GM20000 (cell line): ENCODE measurements around the gene ZC2HC1B.

Experiments used
- DNase-seq: peaks from one replicate; pipeline ENCODE4 v3.0.0; 2012; ENCODE audit warnings: low spot score
- TF ChIP-seq, protein P1 (sequence below): IDR thresholded peaks from 2 replicates; pipeline ENCODE4 v1.5.1; 2012; ENCODE audit warnings: mild to moderate bottlenecking, control low read depth; ENCODE audit errors: extremely low read depth, missing control alignments

Gene ZC2HC1B, protein sequence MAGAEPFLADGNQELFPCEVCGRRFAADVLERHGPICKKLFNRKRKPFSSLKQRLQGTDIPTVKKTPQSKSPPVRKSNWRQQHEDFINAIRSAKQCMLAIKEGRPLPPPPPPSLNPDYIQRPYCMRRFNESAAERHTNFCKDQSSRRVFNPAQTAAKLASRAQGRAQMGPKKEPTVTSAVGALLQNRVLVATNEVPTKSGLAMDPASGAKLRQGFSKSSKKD

DNA sequence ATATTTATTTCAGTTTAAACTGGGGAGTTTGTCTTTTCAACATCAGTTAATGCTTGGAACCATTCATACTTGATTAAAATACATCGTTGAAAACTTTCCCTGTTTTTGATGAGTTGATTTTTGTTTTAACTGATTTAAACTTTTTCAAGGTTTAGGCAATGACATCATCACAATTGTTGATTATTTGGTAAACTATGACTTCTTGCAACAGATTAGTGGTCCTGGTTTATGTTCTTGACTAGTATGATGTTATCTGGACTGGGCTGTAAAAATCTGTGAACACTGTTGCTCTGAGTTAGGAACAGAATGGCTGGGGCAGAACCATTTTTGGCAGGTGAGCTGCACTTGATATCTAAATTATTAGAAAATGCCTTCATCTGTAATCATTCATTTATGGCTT lies at the start of gene ZC2HC1B:
Gene ZC2HC1B, plus strand, starts transcription at position 241 of the 400 bp plus-strand sequence. Its CDS starts 66 bp downstream, at position 307.
- no peak for DNase-seq
- TF ChIP-seq, protein P1, sequence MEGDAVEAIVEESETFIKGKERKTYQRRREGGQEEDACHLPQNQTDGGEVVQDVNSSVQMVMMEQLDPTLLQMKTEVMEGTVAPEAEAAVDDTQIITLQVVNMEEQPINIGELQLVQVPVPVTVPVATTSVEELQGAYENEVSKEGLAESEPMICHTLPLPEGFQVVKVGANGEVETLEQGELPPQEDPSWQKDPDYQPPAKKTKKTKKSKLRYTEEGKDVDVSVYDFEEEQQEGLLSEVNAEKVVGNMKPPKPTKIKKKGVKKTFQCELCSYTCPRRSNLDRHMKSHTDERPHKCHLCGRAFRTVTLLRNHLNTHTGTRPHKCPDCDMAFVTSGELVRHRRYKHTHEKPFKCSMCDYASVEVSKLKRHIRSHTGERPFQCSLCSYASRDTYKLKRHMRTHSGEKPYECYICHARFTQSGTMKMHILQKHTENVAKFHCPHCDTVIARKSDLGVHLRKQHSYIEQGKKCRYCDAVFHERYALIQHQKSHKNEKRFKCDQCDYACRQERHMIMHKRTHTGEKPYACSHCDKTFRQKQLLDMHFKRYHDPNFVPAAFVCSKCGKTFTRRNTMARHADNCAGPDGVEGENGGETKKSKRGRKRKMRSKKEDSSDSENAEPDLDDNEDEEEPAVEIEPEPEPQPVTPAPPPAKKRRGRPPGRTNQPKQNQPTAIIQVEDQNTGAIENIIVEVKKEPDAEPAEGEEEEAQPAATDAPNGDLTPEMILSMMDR: no peak

DNA sequence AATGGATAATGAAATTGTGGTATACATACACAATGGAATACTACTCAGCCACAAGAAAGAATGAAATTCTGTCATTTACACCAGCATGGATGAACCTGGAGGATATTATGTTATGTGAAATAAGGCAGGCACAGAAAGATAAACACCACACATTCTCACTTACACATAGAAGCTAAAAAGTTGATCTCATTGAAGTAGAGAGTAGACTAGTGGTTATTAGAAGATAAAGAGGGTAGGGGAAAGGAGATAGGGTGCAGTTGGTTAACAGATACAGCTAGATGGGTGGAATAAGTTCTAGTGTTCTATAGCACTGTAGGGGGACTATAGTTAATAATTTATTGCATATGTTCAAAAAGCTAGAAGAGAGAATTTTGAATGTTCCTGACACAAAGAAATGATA lies 46.7 kb upstream of the ZC2HC1B start:
- DNase-seq: no peak
- TF ChIP-seq, protein P1: no peak

DNA sequence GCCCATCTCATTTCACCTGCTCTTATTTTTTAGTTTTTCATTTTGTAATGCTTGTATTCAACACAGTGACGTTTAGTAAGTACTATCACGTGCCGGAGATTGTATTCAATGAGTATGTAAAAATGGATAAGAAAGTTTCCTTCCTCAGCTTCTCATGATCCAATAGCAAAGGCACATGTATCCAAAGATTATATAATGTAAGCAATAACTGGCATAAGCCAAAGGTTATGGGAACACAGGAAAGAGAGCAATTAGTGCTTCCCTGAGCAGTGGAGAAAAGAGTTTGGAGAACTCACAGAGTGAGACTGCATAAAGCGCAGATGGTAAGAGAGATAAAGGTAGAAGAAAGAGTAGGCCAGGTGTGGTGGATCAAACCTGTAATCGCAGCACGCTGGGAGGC lies 42.9 kb upstream of the ZC2HC1B start:
- TF ChIP-seq, protein P1: no peak
- no peak for DNase-seq

DNA sequence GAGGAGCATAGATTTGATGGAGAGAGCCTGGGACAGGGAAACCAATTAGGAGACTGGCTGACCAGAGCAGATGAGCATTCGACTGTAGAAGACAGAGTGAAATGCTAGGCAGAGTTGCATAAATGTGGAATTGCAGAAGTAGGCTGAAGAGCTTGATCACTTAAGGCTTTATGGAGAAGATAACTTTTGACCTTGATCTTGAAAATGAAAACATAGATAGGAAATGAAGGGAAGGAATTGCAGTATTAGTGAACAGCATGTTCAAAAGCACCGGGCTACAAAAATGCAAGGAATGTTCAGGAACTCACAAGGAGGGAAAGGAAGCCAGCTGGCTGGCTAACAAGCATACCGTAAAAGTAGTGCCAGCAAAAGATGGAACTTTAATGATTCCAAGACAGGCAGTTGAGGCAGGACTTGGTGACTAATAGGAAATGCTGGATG lies 41.7 kb upstream of the ZC2HC1B start:
- no peak for DNase-seq
- TF ChIP-seq, protein P1: no peak

DNA sequence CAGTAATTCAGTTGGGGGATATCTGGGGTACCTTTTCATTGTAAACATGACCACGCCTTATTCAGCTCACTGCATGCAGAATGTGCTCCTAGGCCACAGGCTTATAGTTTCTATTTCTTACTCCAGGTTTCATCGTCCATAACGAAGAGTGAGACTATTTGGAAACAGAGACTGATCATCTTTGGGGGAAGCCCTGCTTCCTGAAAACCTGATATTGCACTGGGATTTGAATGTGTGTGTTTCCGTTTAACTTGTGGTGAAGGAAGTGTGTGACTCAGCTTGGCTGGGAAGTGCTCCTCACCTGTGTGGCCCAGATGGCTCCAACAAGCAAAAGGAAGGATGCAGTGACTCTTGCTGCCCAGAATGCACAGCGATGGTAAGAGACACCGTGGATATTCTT lies 40.7 kb upstream of the ZC2HC1B start:
- no peak for DNase-seq
- TF ChIP-seq, protein P1: no peak

DNA sequence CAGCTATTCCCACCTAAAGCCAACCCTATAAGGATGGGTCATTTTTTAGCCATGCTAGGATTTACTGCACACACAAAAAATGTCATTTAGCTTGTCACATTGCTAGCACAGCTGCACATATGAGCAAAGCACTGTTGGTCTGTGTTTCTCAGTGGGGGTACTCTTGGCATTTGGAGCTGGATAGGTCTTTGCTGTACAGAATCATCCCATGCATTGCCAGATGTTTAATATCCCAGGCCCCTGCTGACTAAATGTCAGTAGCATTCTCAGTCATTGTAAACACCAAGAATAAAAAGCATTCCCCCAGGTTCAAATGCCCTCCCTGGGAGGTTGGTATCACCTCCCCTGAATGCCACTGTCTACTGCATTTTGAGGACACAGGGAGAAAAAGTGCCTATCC lies 35.7 kb upstream of the ZC2HC1B start:
- no peak for DNase-seq
- TF ChIP-seq, protein P1: no peak

DNA sequence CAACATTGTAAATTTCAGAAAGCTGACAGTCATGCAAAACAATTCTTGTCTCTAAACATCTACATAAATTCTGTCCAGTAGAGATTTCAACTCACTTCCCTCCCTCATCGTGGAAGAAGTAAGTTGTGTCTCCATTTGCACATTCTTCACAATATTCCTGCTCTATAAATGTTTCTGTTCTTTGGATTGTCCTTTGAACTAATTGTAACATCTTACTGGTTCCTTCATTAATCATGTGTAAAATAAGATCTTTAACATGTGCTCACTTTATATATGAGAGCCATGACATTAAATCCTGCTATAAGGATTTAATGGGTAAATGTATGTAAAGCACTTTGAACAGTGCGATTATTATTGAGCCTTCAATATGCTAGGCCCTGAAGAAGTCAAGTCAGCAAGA lies 28.1 kb upstream of the ZC2HC1B start:
- TF ChIP-seq, protein P1: no peak
- no peak for DNase-seq
